ENCODE results near the gene DACT3.
"Not testable (repeated sequence)": the region's sequence is repeated elsewhere in the genome, so short reads cannot be mapped to it uniquely, and the experiment has no call there.

The DACT3 gene

GRCh38 chr19:46634045-46634655 lies 26.8 kb downstream of the DACT3 start:
- in situ Hi-C loops (cut with MboI; ENCODE audit: low sequenced_read_pairs), result no loop called here
- H3K9me3 ChIP-seq, result no peaks in the 10 kb centered on the region
- H3K4me3 ChIP-seq, result peak overlapping the region; percentile 38
- no peaks in the 10 kb centered on the region for H3K27me3 ChIP-seq (ENCODE audit: low read depth)
- peak; percentile 70 to 97 for DNase-seq (ENCODE audit: low spot score in 2 of 2)
- peaks cover 5% of the 10 kb centered on the region for H3K4me1 ChIP-seq
- H3K36me3 ChIP-seq (replicated peaks), result no peaks in the 10 kb centered on the region

GRCh38 chr19:46633130-46633529 lies 27.9 kb downstream of the DACT3 start:
- no peak overlapping the region for H3K4me3 ChIP-seq
- DNase-seq (ENCODE audit: low spot score in 2 of 2), result no peak
- no peaks in the 10 kb centered on the region for H3K36me3 ChIP-seq (replicated peaks)
- no peaks in the 10 kb centered on the region for H3K9me3 ChIP-seq
- H3K4me1 ChIP-seq, result peaks cover 5% of the 10 kb centered on the region
- H3K27me3 ChIP-seq (ENCODE audit: low read depth), result no peaks in the 10 kb centered on the region
- in situ Hi-C loops (cut with MboI; ENCODE audit: low sequenced_read_pairs), result no loop called here

- in situ Hi-C loops (cut with MboI; ENCODE audit: low sequenced_read_pairs), result no loop called here
- Histone ChIP-seq H3K4me1 (peaks cover 5% of the 10 kb centered on the region), H3K4me3 (no peak overlapping the region), H3K27me3 (ENCODE audit: low read depth) (no peaks in the 10 kb centered on the region), H3K9me3 (no peaks in the 10 kb centered on the region), H3K36me3 (replicated peaks) (no peaks in the 10 kb centered on the region)
- DNase-seq (ENCODE audit: low spot score in 2 of 2), result no peak
Observed at GRCh38 chr19:46631481-46631880, 29.5 kb downstream of the DACT3 start.

- in situ Hi-C loops (cut with MboI; ENCODE audit: low sequenced_read_pairs), result no loop called here
- Histone ChIP-seq H3K9me3 (no peaks in the 10 kb centered on the region), H3K4me1 (peaks cover 5% of the 10 kb centered on the region), H3K27me3 (ENCODE audit: low read depth) (no peaks in the 10 kb centered on the region), H3K4me3 (no peak overlapping the region), H3K36me3 (replicated peaks) (no peaks in the 10 kb centered on the region)
- DNase-seq (ENCODE audit: low spot score in 2 of 2), result no peak
Observed at GRCh38 chr19:46630586-46631205, 30.3 kb downstream of the DACT3 start.

GRCh38 chr19:46629546-46630025 lies 31.4 kb downstream of the DACT3 start:
- Histone ChIP-seq H3K9me3 (no peaks in the 10 kb centered on the region), H3K36me3 (replicated peaks) (no peaks in the 10 kb centered on the region), H3K4me1 (peaks cover 5% of the 10 kb centered on the region), H3K27me3 (ENCODE audit: low read depth) (no peaks in the 10 kb centered on the region), H3K4me3 (no peak overlapping the region)
- in situ Hi-C loops (cut with MboI; ENCODE audit: low sequenced_read_pairs), result no loop called here
- DNase-seq (ENCODE audit: low spot score in 2 of 2), result no peak

GRCh38 chr19:46628970-46629369 lies 32.0 kb downstream of the DACT3 start:
- H3K4me3 ChIP-seq; H3K36me3 ChIP-seq (replicated peaks); DNase-seq (ENCODE audit: low spot score in 2 of 2); H3K4me1 ChIP-seq; H3K27me3 ChIP-seq (ENCODE audit: low read depth); in situ Hi-C loops (cut with MboI; ENCODE audit: low sequenced_read_pairs); H3K9me3 ChIP-seq: not testable (repeated sequence)

- Histone ChIP-seq H3K4me1 (no peaks in the 10 kb centered on the region), H3K36me3 (replicated peaks) (no peaks in the 10 kb centered on the region), H3K27me3 (ENCODE audit: low read depth) (no peaks in the 10 kb centered on the region), H3K9me3 (no peaks in the 10 kb centered on the region), H3K4me3 (no peak overlapping the region)
- in situ Hi-C loops (cut with MboI; ENCODE audit: low sequenced_read_pairs), result no loop called here
- DNase-seq (ENCODE audit: low spot score in 2 of 2), result no peak
Observed at GRCh38 chr19:46626446-46626845, 34.5 kb downstream of the DACT3 start.

- Histone ChIP-seq H3K4me3 (no peak overlapping the region), H3K36me3 (replicated peaks) (no peaks in the 10 kb centered on the region), H3K4me1 (no peaks in the 10 kb centered on the region), H3K27me3 (ENCODE audit: low read depth) (no peaks in the 10 kb centered on the region), H3K9me3 (no peaks in the 10 kb centered on the region)
- no peak for DNase-seq (ENCODE audit: low spot score in 2 of 2)
- in situ Hi-C loops (cut with MboI; ENCODE audit: low sequenced_read_pairs), result no loop called here
Observed at GRCh38 chr19:46625731-46626130, 35.3 kb downstream of the DACT3 start.

GRCh38 chr19:46624958-46625661 lies 35.9 kb downstream of the DACT3 start, which contains the start of gene PTGIR:
TSS of gene PTGIR (minus strand) at chr19:46625089. CDS start at chr19:46624225, 864 bp downstream.
- in situ Hi-C loops (cut with MboI; ENCODE audit: low sequenced_read_pairs), result no loop called here
- DNase-seq (ENCODE audit: low spot score in 2 of 2), result no peak
- H3K36me3 ChIP-seq (replicated peaks), result no peaks in the 10 kb centered on the region
- H3K4me3 ChIP-seq, result no peak within 1 kb of the TSS
- H3K27me3 ChIP-seq (ENCODE audit: low read depth), result no peaks in the 10 kb centered on the region
- no peaks in the 10 kb centered on the region for H3K4me1 ChIP-seq
- no peaks in the 10 kb centered on the region for H3K9me3 ChIP-seq

- in situ Hi-C loops (cut with MboI; ENCODE audit: low sequenced_read_pairs), result no loop called here
- Histone ChIP-seq H3K4me1 (no peaks in the 10 kb centered on the region; the same call in 1 of the 2 replicates), H3K27me3 (ENCODE audit: low read depth) (no peaks in the 10 kb centered on the region), H3K36me3 (replicated peaks) (no peaks in the 10 kb centered on the region), H3K4me3 (no peak overlapping the region), H3K9me3 (no peaks in the 10 kb centered on the region)
- DNase-seq (ENCODE audit: low spot score in 2 of 2), result no peak
Observed at GRCh38 chr19:46623915-46624502, 37.0 kb downstream of the DACT3 start.

GRCh38 chr19:46622118-46622446 lies 38.9 kb downstream of the DACT3 start:
- H3K9me3 ChIP-seq, result no peaks in the 10 kb centered on the region
- no peaks in the 10 kb centered on the region for H3K36me3 ChIP-seq (replicated peaks)
- no peaks in the 10 kb centered on the region for H3K27me3 ChIP-seq (ENCODE audit: low read depth)
- in situ Hi-C loops (cut with MboI; ENCODE audit: low sequenced_read_pairs), result no loop called here
- no peak overlapping the region for H3K4me3 ChIP-seq
- DNase-seq (ENCODE audit: low spot score in 2 of 2), result no peak
- peaks cover 3% of the 10 kb centered on the region for H3K4me1 ChIP-seq

- Histone ChIP-seq H3K9me3 (no peaks in the 10 kb centered on the region), H3K4me1 (peaks cover 3% of the 10 kb centered on the region), H3K4me3 (no peak overlapping the region), H3K27me3 (ENCODE audit: low read depth) (no peaks in the 10 kb centered on the region), H3K36me3 (replicated peaks) (no peaks in the 10 kb centered on the region)
- DNase-seq (ENCODE audit: low spot score in 2 of 2), result no peak
- in situ Hi-C loops (cut with MboI; ENCODE audit: low sequenced_read_pairs), result no loop called here
Observed at GRCh38 chr19:46621191-46622117, 39.5 kb downstream of the DACT3 start.

- H3K9me3 ChIP-seq, result no peaks in the 10 kb centered on the region
- no peak for DNase-seq (ENCODE audit: low spot score in 2 of 2)
- no peaks in the 10 kb centered on the region for H3K36me3 ChIP-seq (replicated peaks)
- H3K27me3 ChIP-seq (ENCODE audit: low read depth), result no peaks in the 10 kb centered on the region
- peaks cover 3% of the 10 kb centered on the region for H3K4me1 ChIP-seq
- no peak overlapping the region for H3K4me3 ChIP-seq
- in situ Hi-C loops (cut with MboI; ENCODE audit: low sequenced_read_pairs), result no loop called here
Observed at GRCh38 chr19:46620716-46621115, 40.3 kb downstream of the DACT3 start.

Measured in HAP-1 (cell line).